GM18873 (cell line): Measurements from ENCODE around the gene ERRFI1.
"Not testable (repeated sequence)": the region's sequence is repeated elsewhere in the genome, so short reads cannot be mapped to it uniquely, and the experiment has no call there.

Experiments
- ATAC-seq: cut with Tn5 transposase; IDR thresholded peaks from one replicate; pipeline ENCODE4 v1.9.1; 2021; ENCODE audit warnings: mild to moderate bottlenecking, moderate library complexity, moderate number of reproducible peaks; ENCODE audit not compliant: unreplicated experiment, low FRiP score

ERRFI1 gene

DNA sequence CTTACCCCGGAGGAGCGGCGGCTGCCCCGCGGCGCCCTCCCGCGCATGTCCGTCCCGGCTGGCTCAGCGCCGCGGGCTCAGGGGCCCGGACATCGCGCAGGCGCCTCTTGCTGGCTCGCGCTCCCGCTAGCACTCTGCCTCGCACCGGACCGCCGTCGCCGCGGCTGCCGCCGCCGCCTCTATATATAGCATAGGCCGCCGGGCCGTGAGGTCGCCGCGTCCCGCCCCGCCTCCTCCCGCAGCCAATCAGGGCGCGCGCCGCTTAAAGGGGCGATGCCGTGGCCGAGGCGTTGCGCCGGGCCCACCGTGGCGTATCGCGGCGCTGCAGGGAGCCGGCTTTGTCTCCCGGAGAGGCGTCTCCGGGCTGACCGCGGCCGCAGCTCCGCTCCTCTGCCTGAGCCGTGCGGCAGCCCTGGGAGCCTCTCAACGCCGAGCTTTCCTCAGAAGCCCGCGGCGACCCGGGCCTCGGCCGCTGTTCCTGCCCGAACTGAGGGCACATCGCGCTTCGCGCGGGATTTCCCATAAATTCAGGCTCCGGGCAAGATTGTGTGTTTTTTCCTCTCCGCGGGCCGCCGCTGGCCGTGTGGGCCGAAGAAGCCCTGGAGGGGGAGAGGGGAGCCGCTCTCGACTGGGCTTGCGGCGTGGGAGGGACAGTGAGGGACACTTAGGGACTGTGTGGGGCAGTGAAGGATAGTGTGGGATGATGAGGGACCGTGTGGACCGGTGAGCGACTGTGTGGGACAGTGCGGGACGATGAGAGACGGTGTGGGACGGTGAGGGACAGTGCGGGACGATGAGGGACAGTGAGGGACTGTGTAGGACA, at the start of gene ERRFI1:
ERRFI1 (minus strand) TSS at position 157 of the 823 bp plus-strand sequence. CDS start 10,690 bp downstream, outside the sequence.
- no peak for ATAC-seq

DNA sequence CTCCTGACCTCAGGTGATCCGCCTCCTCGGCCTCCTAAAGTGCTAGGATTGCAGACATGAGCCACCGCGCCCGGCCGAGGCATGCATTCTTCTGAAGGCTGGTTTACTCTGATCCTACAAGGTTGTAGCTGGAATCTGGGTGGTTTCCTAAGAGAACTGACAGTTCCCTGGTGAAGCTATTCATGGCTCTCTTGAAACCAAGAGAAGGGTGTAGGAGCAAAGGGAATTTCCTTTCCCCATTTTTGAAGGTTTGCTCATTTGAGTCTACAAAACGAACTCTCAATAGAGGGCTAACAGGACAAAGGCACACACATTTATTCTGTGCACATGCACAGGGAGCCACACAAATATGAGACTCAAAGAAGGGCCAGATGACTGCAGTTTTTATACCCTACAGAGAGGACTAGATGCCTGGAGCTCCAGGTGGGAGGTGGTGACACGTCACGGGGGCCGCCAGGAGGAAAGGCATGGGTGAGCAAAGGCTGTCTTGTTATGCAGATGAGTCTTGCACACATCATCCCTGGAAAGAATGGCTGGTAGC, 49.5 kb upstream of the ERRFI1 start:
- ATAC-seq = no peak

GRCh38 chr1:8073112-8073855, 47.2 kb upstream of the ERRFI1 start:
- ATAC-seq = no peak

DNA sequence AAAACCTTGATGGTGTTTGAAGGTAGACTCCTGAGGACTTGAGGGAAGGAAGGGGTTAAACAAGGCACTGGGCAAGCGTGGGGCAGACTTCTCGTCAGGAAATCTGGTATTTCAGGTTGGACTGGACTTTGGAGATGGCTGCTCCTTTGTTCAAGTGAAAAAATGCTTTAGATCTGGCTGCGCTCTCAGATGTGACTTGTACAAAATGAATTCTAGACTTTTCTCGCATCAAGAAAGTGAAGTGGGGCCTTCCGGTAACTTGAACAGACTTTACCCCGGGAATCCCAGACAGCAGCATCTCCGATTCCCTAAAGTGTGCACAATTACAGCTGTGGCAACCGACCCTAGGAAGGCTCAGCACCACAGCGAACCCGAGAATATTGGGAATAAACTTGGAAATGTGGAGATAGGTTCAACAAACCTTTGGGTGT, 44.3 kb upstream of the ERRFI1 start:
- no peak for ATAC-seq

DNA sequence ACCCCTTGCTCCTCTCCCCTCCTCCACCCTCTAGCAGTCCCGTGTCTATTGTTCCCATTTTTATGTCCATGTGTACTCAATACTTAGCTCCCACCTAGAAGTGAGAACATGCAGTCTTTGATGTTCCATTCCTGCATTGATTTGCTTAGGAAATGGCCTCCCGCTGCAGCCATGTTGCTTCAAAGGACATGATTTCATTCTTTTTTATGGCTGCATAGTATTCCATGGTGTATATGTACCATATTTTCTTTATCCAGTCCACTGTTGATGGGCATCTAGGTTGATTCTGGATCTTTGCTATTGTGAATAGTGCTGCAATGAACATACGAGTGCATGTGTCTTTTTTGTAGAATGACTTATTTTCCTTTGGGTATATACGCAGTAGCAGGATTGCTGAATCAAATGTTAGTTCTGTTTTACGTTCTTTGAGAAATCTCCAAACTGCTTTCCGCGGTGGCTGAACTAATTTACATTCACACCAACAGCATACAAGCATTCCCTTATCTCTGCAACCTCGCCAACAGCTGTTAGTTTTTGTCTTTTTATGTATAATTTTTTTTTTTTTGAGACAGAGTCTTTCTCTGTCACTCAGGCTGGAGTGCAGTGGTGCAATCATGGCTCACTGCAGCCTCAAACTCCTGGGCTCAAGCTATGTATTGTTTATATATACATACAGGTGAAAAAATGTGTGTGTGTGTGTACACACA, 43.7 kb upstream of the ERRFI1 start:
- not testable (repeated sequence) for ATAC-seq

DNA sequence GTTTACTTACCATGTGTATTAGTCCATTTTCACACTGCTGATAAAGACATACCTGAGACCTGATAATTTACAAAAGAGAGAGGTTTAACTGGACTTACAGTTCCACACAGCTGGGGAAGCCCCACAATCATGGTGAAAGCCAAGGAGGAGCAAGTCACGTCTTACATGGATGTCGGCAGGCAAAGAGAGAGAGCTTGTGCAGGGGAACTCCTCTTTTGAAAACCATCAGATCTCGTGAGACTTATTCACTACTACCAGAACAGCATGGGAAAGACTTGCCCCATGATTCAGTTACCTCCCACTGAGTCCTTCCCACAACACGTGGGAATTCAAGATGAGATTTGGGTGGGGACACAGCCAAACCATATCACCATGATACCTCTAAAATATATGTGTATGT, 39.3 kb upstream of the ERRFI1 start:
- ATAC-seq = no peak

DNA sequence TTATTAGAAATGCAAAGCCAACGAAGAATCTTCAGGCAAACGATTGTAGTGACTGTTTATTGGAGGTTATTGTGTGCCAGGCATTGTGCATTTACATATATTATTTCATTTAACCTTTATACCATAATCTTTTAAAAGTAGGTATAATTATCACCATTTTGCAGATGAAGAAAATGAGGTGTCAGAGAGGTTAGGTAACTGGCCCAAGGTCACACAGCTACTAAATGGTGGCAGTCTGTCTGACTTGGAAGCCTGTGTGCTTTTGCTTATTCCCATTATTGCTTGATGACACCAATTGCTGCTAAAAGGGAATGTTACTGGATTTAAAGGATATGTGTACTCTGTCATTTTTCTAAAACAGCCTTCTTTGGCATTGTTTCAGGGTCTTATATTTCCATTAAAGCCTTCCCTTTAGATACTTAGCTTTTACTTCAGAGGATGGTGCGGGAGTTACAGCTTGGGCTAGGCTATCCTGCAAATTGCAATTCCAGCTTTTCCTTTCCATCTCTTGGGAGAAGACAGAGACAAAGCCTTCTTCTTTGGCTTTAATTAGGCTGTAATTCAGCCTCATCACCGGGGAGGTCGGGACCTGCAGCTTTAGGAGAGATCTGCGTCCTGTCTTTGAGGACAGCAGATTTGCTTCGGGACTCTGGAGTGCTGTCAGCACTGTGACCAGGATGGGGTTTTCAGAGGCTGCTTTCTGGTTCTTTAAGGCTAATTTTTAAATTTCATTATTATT, 37.4 kb upstream of the ERRFI1 start:
- no peak for ATAC-seq

DNA sequence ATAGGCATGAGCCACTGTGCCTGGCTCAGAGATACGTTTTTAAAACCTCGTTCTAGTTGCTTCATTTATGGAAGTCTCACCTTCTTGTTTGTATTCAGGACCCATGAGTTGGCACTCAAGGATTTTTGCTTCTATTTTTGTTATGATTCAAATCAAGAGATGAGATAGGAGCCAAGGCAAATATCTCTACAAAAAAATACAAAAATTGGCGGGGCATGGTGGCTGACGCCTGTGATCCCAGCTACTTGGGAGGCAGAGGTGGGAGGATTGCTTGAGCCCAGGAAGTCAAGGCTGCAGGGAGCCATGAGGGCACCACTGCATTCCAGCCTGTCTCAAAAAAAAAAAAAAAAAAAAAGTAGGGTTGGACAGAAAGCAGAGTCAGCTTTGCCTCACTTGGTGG, 36.8 kb upstream of the ERRFI1 start:
- ATAC-seq = no peak

DNA sequence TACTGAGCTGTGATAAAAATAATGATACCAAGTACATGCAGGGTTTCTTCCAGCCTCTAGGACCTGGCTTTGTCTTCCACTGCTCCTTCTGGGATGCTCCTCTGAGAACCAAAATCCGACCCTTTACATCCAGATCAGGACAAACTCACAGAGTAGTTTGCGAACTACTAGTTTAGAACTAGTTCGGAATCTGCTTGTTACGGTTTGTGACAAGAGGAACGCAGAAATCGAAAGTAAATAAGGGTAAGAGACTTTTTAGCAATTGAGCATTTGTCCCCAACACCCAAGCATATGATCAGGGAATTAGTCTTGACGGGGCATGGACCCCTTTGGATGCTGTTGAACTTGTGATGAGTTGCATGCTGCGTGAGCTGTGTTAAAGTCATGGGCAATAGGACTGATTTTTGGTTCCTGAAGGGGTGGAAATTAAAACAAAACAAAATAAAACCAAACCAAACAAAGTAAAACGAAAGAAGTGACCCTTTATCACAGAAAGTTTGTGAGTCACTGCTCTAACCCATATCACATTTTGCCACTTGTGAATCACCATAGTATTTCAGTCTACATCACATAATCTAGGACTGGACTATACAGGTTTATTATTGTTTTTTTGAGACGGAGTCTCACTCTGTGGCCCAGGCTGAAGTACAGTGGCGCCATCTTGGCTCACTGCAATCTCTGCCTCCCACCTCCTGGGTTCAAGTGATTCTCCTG, 35.7 kb upstream of the ERRFI1 start:
- no peak for ATAC-seq

GRCh38 chr1:8061210-8061609, 35.1 kb upstream of the ERRFI1 start:
- no peak for ATAC-seq

GRCh38 chr1:8059161-8059622, 33.1 kb upstream of the ERRFI1 start:
- no peak for ATAC-seq

- ATAC-seq = not testable (repeated sequence)
Observed at GRCh38 chr1:8057779-8058178, 31.7 kb upstream of the ERRFI1 start.

DNA sequence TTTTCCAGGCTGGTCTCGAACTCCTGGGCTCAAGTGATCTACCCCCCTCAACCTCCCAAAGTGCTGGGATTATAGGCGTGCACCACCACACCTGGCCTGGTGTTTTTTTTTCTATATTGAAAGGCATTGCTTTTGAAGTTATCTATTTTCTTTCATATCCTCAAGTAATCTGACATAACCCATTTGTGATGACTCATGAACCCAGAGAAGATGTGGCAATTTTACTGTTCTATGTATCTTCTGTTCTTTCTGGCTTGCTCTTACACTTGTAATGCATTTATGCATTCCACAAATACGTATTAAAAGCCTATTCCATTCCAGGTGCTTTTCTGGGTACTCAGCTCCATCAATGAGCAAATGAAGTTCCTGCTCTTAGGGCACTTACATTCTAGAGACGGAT, 29.9 kb upstream of the ERRFI1 start:
- no peak for ATAC-seq

GRCh38 chr1:8053878-8054567, 27.9 kb upstream of the ERRFI1 start:
- no peak for ATAC-seq

DNA sequence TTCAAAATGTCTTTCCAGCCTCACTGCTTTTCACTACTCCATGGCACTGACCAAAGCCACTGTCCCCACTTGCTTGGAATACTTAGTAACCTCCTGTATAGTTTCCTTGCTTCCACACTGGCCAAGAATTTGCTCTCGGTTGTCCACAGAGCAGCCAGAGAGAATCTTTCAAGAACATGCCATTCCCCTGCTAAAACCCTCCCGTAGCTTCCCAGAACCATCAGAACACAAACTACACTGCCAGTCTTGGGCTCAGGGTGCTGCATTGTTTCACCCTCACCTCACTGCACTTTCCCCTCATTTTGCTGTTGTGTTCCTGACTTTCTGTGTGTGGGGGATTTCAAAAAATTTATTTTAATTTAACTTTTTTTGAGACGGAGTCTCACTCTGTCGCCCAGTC, 25.5 kb upstream of the ERRFI1 start:
- ATAC-seq = no peak

- not testable (repeated sequence) for ATAC-seq
Observed at GRCh38 chr1:8049229-8049628, 23.1 kb upstream of the ERRFI1 start.

DNA sequence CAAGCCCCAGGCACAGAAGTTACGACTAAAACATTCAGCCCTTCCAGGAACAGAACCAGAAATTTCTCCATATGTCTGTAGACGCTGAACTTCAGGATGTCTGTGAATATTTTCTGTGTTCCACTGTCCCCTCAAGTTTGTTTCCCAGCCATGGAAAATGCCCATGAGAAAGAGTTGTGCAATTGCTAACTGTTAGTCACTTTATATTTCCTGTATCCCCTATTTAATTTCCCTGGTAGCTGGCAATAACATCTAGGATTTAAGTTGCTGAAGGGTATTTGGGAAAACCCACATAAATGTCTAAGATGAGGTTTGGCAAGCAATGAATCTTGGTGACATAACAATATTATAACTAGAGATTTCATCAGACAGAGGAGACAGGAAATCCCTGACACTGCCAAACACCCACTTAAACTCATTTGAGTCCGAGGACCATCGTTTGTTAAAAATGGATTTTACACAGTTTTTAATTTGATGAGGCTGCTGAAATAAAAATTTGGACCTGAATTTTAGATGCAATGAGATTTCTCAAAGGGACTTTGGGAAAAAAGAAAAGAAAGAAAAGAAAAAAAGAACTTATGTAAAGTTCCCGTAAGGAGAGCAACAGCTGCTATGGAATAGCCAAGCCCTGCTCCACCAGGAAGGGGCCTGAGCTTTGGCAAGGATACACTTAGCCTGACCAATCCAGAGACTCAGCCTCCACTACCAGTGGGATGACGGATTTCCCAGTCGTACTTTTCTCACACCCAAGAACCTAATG, 21.8 kb upstream of the ERRFI1 start:
- ATAC-seq = no peak

GRCh38 chr1:8047112-8047511, 21.0 kb upstream of the ERRFI1 start:
- no peak for ATAC-seq
